Osteoblast (primary cell): ENCODE data around the gene KRT33B. TPM values are rescaled to one million over a fixed set of nuclear protein-coding genes. Genes with fewer than 3 reads are reported as not detected.

Source experiments
- DNase-seq: peaks from one replicate; pipeline ENCODE4 v3.0.0; 2011; ENCODE audit warnings: low spot score, mixed read lengths; ENCODE audit not compliant: insufficient read length; ENCODE audit errors: missing footprints
- H2AFZ ChIP-seq: 2 replicates; pipeline ENCODE4 v1.6.0; 2011; ENCODE audit warnings: mild to moderate bottlenecking, low read length
- H3K27ac ChIP-seq: 2 replicates; pipeline ENCODE4 v1.5.1; 2011; ENCODE audit warnings: mild to moderate bottlenecking, low read depth, low read length, moderate library complexity
- H3K27me3 ChIP-seq: 2 replicates; pipeline ENCODE4 v1.6.0; 2012; ENCODE audit warnings: mild to moderate bottlenecking, control low read depth, inconsistent platforms, low read length, moderate library complexity; ENCODE audit not compliant: insufficient read depth
- H3K36me3 ChIP-seq: 2 replicates; pipeline ENCODE4 v1.5.1; 2011; ENCODE audit warnings: mild to moderate bottlenecking, low read length, control low read depth, moderate library complexity; ENCODE audit not compliant: insufficient read depth
- H3K4me1 ChIP-seq: 2 replicates; pipeline ENCODE4 v1.5.1; 2011; ENCODE audit warnings: mild to moderate bottlenecking, low read length, control low read depth, moderate library complexity; ENCODE audit not compliant: insufficient read depth
- H3K4me2 ChIP-seq: 2 replicates; pipeline ENCODE4 v1.6.0; 2011; ENCODE audit warnings: mild to moderate bottlenecking, low read length; ENCODE audit not compliant: insufficient read depth
- H3K4me3 ChIP-seq: fragments of 200-600 bp; sonication (generic); 3 replicates; pipeline ENCODE4 v1.5.1; 2012; ENCODE audit warnings: mild to moderate bottlenecking, low read length, inconsistent platforms; ENCODE audit not compliant: insufficient read depth
- H3K79me2 ChIP-seq: 2 replicates; pipeline ENCODE4 v1.6.0; 2012; ENCODE audit warnings: mild to moderate bottlenecking, low read length, control low read depth, inconsistent platforms; ENCODE audit not compliant: insufficient read depth
- H3K9me3 ChIP-seq: 2 replicates; pipeline ENCODE4 v1.5.1; 2011; ENCODE audit warnings: low read depth, low read length, control low read depth
- H4K20me1 ChIP-seq: 2 replicates; pipeline ENCODE4 v1.6.0; 2012; ENCODE audit warnings: mild to moderate bottlenecking, low read length, control low read depth; ENCODE audit not compliant: insufficient read depth
- total RNA-seq: library from RNA; depleted of rRNA; stranded (reverse); fragments of >200 nt; gene quantifications from 2 replicates; pipeline ENCODE4 v1.2.3, GENCODE V29; 2012
- TF ChIP-seq, protein P1 (sequence below): IDR thresholded peaks from 2 replicates; pipeline ENCODE4 v1.5.1; 2011; ENCODE audit warnings: mild to moderate bottlenecking, low read depth, low read length, moderate library complexity; ENCODE audit errors: extremely low read depth

Gene KRT33B
- total RNA-seq, 1 donor: 1.1 TPM

DNA sequence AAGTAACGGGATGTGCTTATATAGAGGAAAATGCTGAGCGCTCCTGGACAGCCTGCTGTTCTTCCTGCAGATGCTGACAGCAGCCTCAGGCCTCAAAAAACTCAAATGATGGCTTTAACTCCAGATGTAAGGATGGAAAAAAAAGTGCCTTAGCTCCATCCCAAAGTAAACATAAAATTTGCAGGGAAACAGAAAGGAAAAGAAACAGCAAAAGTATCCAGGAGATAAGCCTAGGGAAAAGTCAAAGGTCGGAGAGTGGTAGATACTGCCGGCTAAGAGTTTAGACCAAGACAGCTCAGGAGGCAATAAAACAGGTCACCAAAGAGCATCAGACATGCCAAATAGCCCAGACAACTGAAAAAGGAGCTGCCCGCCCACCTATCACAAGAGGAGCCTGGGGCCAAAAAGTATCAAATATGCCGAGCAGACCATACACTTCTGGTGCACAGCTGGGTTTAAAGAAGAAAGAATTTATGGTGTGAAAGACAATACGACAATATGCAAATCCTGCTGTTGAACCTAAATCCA, 20.9 kb upstream of the KRT33B start:
- TF ChIP-seq, protein P1, sequence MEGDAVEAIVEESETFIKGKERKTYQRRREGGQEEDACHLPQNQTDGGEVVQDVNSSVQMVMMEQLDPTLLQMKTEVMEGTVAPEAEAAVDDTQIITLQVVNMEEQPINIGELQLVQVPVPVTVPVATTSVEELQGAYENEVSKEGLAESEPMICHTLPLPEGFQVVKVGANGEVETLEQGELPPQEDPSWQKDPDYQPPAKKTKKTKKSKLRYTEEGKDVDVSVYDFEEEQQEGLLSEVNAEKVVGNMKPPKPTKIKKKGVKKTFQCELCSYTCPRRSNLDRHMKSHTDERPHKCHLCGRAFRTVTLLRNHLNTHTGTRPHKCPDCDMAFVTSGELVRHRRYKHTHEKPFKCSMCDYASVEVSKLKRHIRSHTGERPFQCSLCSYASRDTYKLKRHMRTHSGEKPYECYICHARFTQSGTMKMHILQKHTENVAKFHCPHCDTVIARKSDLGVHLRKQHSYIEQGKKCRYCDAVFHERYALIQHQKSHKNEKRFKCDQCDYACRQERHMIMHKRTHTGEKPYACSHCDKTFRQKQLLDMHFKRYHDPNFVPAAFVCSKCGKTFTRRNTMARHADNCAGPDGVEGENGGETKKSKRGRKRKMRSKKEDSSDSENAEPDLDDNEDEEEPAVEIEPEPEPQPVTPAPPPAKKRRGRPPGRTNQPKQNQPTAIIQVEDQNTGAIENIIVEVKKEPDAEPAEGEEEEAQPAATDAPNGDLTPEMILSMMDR: no peak
- no peaks in the 10 kb centered on the region for H3K27me3 ChIP-seq
- H3K4me3 ChIP-seq: no peak overlapping the region
- no peaks in the 10 kb centered on the region for H3K9me3 ChIP-seq
- H3K4me2 ChIP-seq: no peak overlapping the region
- H3K4me1 ChIP-seq: peaks cover 15% of the 10 kb centered on the region
- no peaks in the 10 kb centered on the region for H3K36me3 ChIP-seq
- H3K27ac ChIP-seq: no peak overlapping the region
- H4K20me1 ChIP-seq: no peaks in the 10 kb centered on the region
- no peaks in the 10 kb centered on the region for H3K79me2 ChIP-seq
- no peak for DNase-seq
- H2AFZ ChIP-seq: peak overlapping the region; percentile 5

- Histone ChIP-seq H3K36me3 (no peaks in the 10 kb centered on the region), H2AFZ (peak overlapping the region; percentile 25), H3K4me3 (no peak overlapping the region), H3K79me2 (no peaks in the 10 kb centered on the region), H4K20me1 (no peaks in the 10 kb centered on the region), H3K4me2 (no peak overlapping the region), H3K27ac (no peak overlapping the region), H3K4me1 (peaks cover 18% of the 10 kb centered on the region), H3K27me3 (no peaks in the 10 kb centered on the region), H3K9me3 (no peaks in the 10 kb centered on the region)
- no peak for DNase-seq
- TF ChIP-seq, protein P1: no peak
Measured at GRCh38 chr17:41387670-41388069, 18.1 kb upstream of the KRT33B start.

- TF ChIP-seq, protein P1: no peak
- Histone ChIP-seq H3K27me3 (no peaks in the 10 kb centered on the region), H3K36me3 (no peaks in the 10 kb centered on the region), H3K4me1 (peaks cover 24% of the 10 kb centered on the region), H2AFZ (no peak overlapping the region), H3K9me3 (no peaks in the 10 kb centered on the region), H3K4me2 (no peak overlapping the region), H4K20me1 (no peaks in the 10 kb centered on the region), H3K79me2 (no peaks in the 10 kb centered on the region), H3K4me3 (no peak overlapping the region), H3K27ac (no peak overlapping the region)
- DNase-seq: no peak
Measured at GRCh38 chr17:41386227-41386626, 16.6 kb upstream of the KRT33B start.

DNA sequence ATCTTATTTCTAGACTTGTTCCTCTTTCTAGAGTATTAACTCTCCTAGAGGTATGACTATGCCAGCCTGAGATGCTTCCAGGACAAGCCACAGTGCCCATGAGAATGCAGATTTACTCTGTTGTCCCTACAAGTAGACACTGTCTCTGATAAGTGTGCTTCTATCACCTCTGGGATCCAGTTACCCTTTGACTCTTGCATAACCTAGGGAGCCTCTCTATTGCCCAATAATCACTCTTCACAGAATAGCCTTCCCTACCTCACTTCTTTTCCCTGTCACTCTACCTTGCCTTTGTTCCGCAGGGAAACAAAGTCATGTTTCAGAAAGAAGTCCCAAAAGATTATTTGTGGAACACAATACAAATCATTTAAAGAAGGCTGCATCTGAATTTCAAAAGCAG, 14.1 kb upstream of the KRT33B start:
- no peak overlapping the region for H3K4me3 ChIP-seq
- H4K20me1 ChIP-seq: no peaks in the 10 kb centered on the region
- H3K4me2 ChIP-seq: no peak overlapping the region
- no peaks in the 10 kb centered on the region for H3K27me3 ChIP-seq
- no peak for DNase-seq
- H2AFZ ChIP-seq: no peak overlapping the region
- no peaks in the 10 kb centered on the region for H3K79me2 ChIP-seq
- TF ChIP-seq, protein P1: no peak
- H3K27ac ChIP-seq: peak overlapping the region; percentile 97
- H3K36me3 ChIP-seq: peaks cover 4% of the 10 kb centered on the region
- peaks cover 42% of the 10 kb centered on the region for H3K4me1 ChIP-seq
- no peaks in the 10 kb centered on the region for H3K9me3 ChIP-seq
